Mammary epithelial cell (primary cell): ENCODE measurements around the gene PRR35.

Experiments used
- EZH2 ChIP-seq: IDR thresholded peaks from 2 replicates; pipeline ENCODE4 v1.6.1; 2012; ENCODE audit warnings: low read length, inconsistent platforms, borderline replicate concordance
- TF ChIP-seq, protein P1 (sequence below), 2 donors: IDR thresholded peaks in 1 of 2; conservative IDR thresholded peaks in 1 of 2; 2 replicates each; pipeline ENCODE4 v1.5.1; 2011 to 2012; ENCODE audit warnings: inconsistent platforms in 2 of 2, low read length in 2 of 2, mild to moderate bottlenecking in 2 of 2, control low read depth in 1 of 2, low read depth in 1 of 2; ENCODE audit not compliant: insufficient read depth in 1 of 2; ENCODE audit errors: extremely low read depth in 1 of 2

DNA sequence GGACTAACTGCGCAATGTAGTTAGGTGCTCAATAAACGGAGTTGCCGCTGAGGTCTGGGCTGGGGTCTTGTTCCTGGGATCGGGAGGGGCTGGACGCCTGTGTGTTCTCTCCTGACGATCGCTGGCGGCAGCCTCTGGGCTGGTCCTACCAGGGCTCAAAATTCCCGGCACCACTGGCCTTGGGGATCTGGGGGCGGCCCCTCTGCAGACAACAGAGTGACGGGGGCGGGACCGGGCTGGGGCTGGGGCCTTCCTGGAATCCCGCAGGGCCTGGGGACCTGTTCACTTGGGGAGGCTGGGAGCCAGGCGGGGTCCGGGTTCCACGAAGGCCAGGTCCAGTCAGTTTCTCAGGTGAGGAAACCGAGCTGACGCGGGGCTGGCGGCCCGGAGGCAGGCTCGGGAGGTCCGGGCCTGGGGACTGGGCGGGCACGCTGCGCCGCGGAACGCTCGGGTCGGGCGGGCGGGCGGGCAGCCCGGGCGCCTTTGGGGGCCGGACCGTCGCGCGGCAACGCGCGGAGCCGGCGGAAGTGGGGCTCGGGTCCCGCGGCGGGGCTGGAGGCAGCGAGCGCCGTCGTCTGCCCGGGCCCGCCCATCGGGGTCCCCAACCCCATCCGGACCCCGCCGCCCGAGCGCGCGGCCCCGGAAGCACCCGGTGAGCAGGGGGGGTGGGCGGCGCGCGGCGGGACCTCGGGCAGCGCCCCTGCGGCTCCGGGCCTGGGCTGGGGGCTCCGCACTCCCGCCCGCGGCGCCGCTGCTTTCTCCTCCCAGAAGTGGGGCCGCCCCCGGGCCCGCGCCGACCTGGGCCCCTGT, 9.5 kb downstream of the PRR35 start, which contains the start of gene PIGQ:
- TF ChIP-seq, protein P1, sequence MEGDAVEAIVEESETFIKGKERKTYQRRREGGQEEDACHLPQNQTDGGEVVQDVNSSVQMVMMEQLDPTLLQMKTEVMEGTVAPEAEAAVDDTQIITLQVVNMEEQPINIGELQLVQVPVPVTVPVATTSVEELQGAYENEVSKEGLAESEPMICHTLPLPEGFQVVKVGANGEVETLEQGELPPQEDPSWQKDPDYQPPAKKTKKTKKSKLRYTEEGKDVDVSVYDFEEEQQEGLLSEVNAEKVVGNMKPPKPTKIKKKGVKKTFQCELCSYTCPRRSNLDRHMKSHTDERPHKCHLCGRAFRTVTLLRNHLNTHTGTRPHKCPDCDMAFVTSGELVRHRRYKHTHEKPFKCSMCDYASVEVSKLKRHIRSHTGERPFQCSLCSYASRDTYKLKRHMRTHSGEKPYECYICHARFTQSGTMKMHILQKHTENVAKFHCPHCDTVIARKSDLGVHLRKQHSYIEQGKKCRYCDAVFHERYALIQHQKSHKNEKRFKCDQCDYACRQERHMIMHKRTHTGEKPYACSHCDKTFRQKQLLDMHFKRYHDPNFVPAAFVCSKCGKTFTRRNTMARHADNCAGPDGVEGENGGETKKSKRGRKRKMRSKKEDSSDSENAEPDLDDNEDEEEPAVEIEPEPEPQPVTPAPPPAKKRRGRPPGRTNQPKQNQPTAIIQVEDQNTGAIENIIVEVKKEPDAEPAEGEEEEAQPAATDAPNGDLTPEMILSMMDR (conservative IDR thresholded peaks at IDR 0.05 in 1 of 2, IDR thresholded peaks at IDR 0.05 in 1 of 2; ENCODE audit: extremely low read depth in 1 of 2, insufficient read depth in 1 of 2, low read depth in 1 of 2, low read length in 2 of 2): no peak
- TF ChIP-seq EZH2: no peak
